Lung (tissue), 12 donors: Measurements from ENCODE around the gene EFNA1. TPM values are rescaled to one million over a fixed set of nuclear protein-coding genes. Genes with fewer than 3 reads are reported as not detected.
A peak's percentile ranks its signal among the peaks of the same experiment; 100 is the strongest.

Experiments
- ATAC-seq: fragments of 200-7000 bp; cut with Tn5 transposase; one replicate; pipeline ENCODE4 v1.9.1; 2020; ENCODE audit warnings: moderate number of reproducible peaks; ENCODE audit not compliant: insufficient read depth, low FRiP score
- DNase-seq, 3 donors: peaks; one replicate each; pipeline ENCODE4 v3.0.0-alpha.2; 2013 to 2017
- H3K27ac ChIP-seq, 2 donors: one replicate each; pipeline ENCODE4 v1.5.1; 2013; ENCODE audit warnings: mild to moderate bottlenecking in 2 of 2, moderate library complexity in 2 of 2, control low read depth in 1 of 2, inconsistent platforms in 1 of 2, low read depth in 1 of 2, low read length in 1 of 2
- H3K27me3 ChIP-seq, 3 donors: one replicate each; pipeline ENCODE4 v1.5.1; 2013; ENCODE audit warnings: low read length in 2 of 3; ENCODE audit not compliant: control insufficient read depth in 3 of 3, insufficient read depth in 3 of 3
- H3K36me3 ChIP-seq, 4 donors: one replicate each; pipeline ENCODE4 v1.5.1; 2013; ENCODE audit warnings: low read length in 4 of 4, mild to moderate bottlenecking in 1 of 4, moderate library complexity in 1 of 4; ENCODE audit not compliant: control insufficient read depth in 4 of 4, insufficient read depth in 4 of 4
- H3K4me1 ChIP-seq, 5 donors: one replicate each; pipeline ENCODE4 v1.5.1; 2013; ENCODE audit warnings: low read length in 5 of 5, mild to moderate bottlenecking in 2 of 5, moderate library complexity in 1 of 5; ENCODE audit not compliant: control insufficient read depth in 5 of 5, insufficient read depth in 5 of 5
- H3K4me3 ChIP-seq: one replicate; pipeline ENCODE4 v1.5.1; 2013; ENCODE audit warnings: mild to moderate bottlenecking, control low read depth, moderate library complexity
- H3K9ac ChIP-seq, 2 donors: one replicate each; pipeline ENCODE4 v1.5.1; 2013; ENCODE audit warnings: low read length in 2 of 2, control low read depth in 1 of 2; ENCODE audit not compliant: insufficient read depth in 1 of 2
- H3K9me3 ChIP-seq, 4 donors: one replicate each; pipeline ENCODE4 v1.5.1; 2013; ENCODE audit warnings: low read length in 3 of 4, mild to moderate bottlenecking in 1 of 4, moderate library complexity in 1 of 4; ENCODE audit not compliant: control insufficient read depth in 4 of 4, insufficient read depth in 3 of 4
- CTCF ChIP-seq: IDR thresholded peaks from 2 replicates; pipeline ENCODE4 v1.5.1; 2012; ENCODE audit warnings: mild to moderate bottlenecking; ENCODE audit errors: control extremely low read depth, extremely low read depth
- WGBS, 2 donors: extraction: QIAGEN DNeasy Blood & Tissue Kit; methylation state at CpG; one replicate each; pipeline ENCODE4 v1.1.7; 2013; 5-methylcytosine and 5-hydroxymethylcytosine counted together
- polyA plus RNA-seq, 2 donors: library from polyadenylated mRNA; stranded (reverse); fragments of 200-250 nt; gene quantifications; one replicate each; pipeline ENCODE4 v1.2.1, GENCODE V29; 2013
- total RNA-seq, 2 donors: library from RNA; depleted of rRNA in 1 of 2; stranded (reverse); fragments of >200 nt in 1 of 2; gene quantifications; one replicate each; pipeline ENCODE4 v1.2.1, GENCODE V29; 2014 to 2021
- donor health status: control.
- donor health status: control.
- donor health status: Bipolar disorder and iron deficiency.
- donor health status: healthy.
- donor health status: DM: yes; HTN: yes; CAD: no.

The EFNA1 gene
- total and polyA plus RNA-seq, 4 donors = 111 to 202 (median 168) TPM

GRCh38 chr1:155125511-155125945 is 2.1 kb upstream of the EFNA1 start:
- no peak for TF ChIP-seq CTCF
- H3K4me1 ChIP-seq = peaks cover 0 to 41% (median 24%) of the 10 kb centered on the region in 5 donors
- H3K9ac ChIP-seq = no peak overlapping the region
- 70 to 84% methylated on average over 11 of the region's 11 CpGs for WGBS, 2 donors
- DNase-seq (no peak), ATAC-seq (no peak)
- no peak overlapping the region for H3K4me3 ChIP-seq
- peak overlapping the region in 1 of 2 donors; percentile 93 for H3K27ac ChIP-seq
- H3K9me3 ChIP-seq = peaks cover 0 to 4% (median 0%) of the 10 kb centered on the region in 4 donors
- H3K27me3 ChIP-seq = peaks cover 0 to 32% (median 29%) of the 10 kb centered on the region in 3 donors
- H3K36me3 ChIP-seq = no peaks in the 10 kb centered on the region

- Histone ChIP-seq H3K4me1 (peaks cover 0 to 44% (median 23%) of the 10 kb centered on the region in 5 donors), H3K9ac (no peak overlapping the region), H3K27ac (peak overlapping the region; percentile 36 to 93), H3K27me3 (peaks cover 0 to 32% (median 29%) of the 10 kb centered on the region in 3 donors), H3K9me3 (peaks cover 0 to 2% (median 0%) of the 10 kb centered on the region in 4 donors), H3K36me3 (peaks cover 0 to under 1% (median 0%) of the 10 kb centered on the region in 4 donors), H3K4me3 (peak overlapping the region; percentile 16)
- 33 to 56% methylated on average over 52 to 53 of the region's 53 CpGs for WGBS, 2 donors
- no peak for TF ChIP-seq CTCF
- ATAC-seq = no peak
- DNase-seq = peak; percentile 46 to 59 (median 57)
Measured at GRCh38 chr1:155125946-155126555, 1.6 kb upstream of the EFNA1 start.

- no peak for TF ChIP-seq CTCF
- DNase-seq (peak; percentile 62 to 77 (median 71)), ATAC-seq (peak; percentile 43)
- Histone ChIP-seq H3K9ac (peak overlapping the region in 1 of 2 donors; percentile 5), H3K27me3 (peaks cover 0 to 32% (median 29%) of the 10 kb centered on the region in 3 donors), H3K36me3 (peaks cover 0 to 5% (median 0%) of the 10 kb centered on the region in 4 donors), H3K27ac (peak overlapping the region; percentile 36 to 93), H3K4me3 (peak overlapping the region; percentile 29), H3K9me3 (peaks cover 0 to 2% (median 0%) of the 10 kb centered on the region in 4 donors), H3K4me1 (peaks cover 0 to 48% (median 22%) of the 10 kb centered on the region in 5 donors)
- 5 to 11% methylated on average over 27 to 32 of the region's 32 CpGs for WGBS, 2 donors
Measured at GRCh38 chr1:155126556-155127104, 1.0 kb upstream of the EFNA1 start.
